GM21381 (cell line): ENCODE data around the gene CNTD1.
"Not testable (repeated sequence)": the region's sequence is repeated elsewhere in the genome, so short reads cannot be mapped to it uniquely, and the experiment has no call there.

Experiments
- ATAC-seq: cut with Tn5 transposase; IDR thresholded peaks from one replicate; pipeline ENCODE4 v1.9.1; 2021; ENCODE audit warnings: mild to moderate bottlenecking, moderate library complexity; ENCODE audit not compliant: unreplicated experiment

Gene CNTD1, protein sequence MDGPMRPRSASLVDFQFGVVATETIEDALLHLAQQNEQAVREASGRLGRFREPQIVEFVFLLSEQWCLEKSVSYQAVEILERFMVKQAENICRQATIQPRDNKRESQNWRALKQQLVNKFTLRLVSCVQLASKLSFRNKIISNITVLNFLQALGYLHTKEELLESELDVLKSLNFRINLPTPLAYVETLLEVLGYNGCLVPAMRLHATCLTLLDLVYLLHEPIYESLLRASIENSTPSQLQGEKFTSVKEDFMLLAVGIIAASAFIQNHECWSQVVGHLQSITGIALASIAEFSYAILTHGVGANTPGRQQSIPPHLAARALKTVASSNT

DNA sequence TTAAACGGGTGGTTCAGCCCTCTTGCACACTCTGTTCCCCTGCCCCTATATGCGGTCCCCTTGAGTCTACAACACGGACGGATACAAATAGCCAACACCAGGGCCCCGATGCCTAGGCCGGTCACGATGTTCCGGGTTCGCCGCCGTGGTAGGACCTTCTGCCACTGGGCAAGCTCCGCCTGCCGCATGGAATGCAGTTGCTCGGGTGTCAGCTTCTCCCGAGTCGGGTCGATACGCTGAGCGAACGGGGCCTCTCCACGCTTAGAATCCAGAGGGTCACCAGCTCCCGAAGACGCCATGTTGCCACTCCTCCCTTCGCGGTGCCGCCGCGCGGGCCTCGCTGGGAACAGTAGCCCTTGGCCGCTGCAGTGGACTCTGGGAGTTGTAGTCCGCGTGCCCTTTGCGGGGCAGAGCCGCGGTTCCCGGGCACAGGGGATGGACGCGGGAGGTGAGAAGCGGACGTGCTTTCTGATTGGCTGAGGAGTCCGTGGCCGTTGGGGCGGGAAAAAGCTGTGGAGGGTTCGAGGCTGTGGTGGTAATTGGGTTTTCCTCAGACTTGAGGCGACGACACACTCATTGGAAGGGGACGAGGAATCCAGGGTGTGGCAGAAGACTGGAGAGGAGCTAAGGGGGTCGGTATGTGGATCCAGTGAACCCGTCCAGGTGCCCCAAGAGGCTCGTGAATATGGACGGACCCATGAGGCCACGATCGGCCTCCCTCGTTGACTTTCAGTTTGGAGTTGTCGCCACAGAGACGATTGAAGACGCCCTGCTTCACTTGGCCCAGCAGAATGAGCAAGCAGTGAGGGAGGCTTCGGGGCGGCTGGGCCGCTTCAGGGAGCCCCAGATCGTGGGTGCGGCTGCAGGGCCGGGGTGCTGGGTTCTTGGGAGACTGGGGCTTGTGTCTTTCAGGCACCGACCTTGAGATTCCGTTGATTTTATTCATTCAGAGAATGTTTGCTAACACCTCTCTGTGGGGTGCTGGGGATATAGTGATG lies at the start of gene CNTD1, which contains the start of gene COA3:
CNTD1 (plus strand) TSS at position 479 of the 998 bp plus-strand sequence; CDS start at position 686, 207 bp downstream.
COA3 (minus strand) TSS at position 322 of the 998 bp plus-strand sequence; CDS start at position 299, 23 bp downstream.
- peak; percentile 88 for ATAC-seq

DNA sequence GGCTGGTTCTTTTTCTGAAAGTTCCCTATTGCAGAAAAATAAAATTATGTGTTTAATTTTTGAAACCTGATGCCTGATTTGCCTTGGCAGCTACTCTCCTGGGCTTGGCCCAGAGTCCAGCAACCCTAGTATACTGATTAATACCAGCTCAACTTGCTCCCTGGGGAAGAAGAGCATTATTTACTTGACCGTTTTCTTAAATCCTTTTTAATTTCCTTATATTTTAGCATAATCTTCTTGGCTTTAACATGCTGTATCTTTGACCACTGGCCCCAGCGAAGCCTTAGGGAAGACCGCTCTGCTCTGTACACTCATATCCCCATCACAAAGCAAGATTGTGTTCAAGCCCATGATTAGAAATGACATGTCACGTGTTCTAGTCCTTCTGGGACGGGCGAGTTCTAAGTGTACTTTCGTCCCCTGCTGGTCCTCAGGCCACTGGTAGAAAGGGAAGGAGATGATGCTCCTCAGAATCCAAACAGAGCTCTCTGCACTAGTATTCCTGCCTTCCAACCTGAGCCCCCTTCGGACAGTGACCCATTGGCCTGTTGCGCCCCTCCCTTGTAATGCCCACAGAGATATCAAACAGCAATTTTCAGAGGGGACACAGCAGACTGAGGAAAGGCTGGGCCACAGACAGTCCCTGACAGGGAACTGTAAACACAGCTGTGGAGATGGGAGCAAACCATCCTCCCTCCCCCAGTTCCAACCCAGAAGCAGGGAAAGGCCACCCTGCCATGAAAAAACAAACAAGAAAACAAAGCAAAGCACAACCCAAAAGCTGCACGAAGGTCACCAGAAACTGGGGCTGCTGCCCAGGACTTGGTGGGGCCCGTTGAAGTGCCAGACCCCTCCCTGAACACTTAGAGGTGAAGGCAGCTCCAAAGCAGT lies 49.5 kb upstream of the CNTD1 start:
- no peak for ATAC-seq

DNA sequence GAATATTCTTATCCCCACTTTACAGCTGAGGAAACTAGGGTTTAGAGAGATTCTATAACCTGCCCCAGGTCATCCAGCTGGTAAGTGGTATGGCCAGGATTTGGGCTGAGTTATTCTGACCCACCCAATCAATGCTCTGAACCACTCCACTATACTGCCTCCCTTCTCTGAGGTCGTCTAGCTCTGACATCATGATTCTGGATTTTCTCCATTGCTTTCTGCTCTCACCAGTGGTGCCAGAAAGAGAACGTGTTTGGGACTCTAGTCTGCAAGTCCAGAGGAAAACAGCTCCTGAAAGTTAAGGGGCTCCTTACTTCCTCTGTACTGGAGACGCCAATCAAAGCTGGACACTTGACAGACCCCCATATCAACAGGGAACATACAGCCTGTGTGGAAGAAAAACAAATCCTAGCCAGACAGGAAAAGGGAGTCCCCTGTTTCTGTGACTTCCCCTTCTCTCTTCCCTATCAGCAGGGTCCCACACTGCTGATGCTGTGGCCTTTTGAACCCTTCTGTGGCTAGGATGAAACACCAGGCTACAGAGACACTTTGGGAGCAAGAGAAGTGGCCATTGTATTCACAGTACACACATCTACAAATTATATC lies 47.8 kb upstream of the CNTD1 start:
- no peak for ATAC-seq

DNA sequence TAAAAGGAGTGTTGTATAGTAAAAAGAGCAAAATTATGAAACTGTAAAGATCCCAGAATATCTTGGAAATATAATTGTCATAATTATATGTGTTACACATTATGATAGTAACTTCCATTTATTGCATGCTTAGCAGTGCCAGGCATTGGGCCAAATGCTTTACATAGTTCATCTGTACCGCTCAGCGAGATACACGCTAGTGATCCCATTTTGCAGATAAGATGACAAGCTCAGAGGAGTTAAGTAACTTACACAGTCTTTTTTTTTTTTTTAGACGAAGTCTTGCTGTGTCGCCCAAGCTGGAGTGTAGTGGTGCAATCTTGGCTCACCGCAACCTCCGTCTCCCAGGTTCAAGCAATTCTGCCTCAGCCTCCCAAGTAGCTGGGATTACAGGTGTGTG lies 47.0 kb upstream of the CNTD1 start:
- ATAC-seq: no peak

DNA sequence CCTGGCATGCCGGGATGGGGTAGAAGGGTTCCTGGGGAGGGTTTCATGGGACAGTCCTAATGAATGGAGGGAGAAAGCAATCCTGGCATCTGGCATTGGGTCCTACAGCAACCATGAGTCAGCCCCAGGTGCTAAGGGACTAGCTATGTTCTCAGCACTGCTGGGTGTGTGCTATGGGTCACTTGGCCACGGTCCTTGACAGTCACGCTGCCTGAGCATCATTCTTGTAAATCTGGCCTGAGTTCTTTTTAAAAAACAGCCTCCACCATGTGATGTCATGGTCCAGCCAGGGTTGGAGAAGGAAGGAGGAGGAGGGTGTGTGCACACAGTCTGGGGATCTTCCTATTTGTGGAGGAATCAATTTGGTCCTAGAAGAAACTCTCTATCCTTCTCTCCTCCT lies 43.9 kb upstream of the CNTD1 start:
- ATAC-seq: no peak

DNA sequence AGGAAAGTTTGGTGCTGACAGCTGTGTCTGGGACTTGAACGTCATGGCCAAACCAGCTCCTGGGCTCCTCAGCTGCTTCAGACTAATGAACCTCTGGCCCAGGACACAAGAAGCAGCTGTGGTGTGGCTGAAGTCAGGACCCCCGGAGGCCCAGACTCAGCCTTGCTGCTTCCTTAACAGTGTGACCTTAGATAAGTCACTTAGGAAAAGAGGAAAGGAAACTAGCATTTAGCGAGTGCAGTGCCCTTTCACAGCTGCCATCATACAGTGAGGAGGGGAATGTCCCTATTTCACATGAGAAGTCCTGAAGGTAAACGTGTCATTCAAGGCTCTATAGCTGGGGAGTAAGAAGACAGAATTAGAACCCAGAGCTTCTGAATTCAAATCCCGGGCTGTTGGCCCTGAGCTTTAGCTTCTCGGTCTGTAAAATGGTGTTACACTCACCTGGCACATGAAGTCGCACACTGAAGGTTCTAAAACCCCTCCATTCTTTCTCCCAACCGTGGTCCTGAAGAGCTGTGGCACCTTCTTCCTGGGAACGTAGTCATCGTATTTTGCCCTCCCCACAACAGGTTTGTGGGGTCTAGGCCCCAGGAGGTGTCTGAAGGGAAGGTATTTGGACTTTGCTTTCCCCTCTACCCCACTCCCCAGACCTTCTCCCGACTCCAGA lies 38.5 kb upstream of the CNTD1 start:
- no peak for ATAC-seq

DNA sequence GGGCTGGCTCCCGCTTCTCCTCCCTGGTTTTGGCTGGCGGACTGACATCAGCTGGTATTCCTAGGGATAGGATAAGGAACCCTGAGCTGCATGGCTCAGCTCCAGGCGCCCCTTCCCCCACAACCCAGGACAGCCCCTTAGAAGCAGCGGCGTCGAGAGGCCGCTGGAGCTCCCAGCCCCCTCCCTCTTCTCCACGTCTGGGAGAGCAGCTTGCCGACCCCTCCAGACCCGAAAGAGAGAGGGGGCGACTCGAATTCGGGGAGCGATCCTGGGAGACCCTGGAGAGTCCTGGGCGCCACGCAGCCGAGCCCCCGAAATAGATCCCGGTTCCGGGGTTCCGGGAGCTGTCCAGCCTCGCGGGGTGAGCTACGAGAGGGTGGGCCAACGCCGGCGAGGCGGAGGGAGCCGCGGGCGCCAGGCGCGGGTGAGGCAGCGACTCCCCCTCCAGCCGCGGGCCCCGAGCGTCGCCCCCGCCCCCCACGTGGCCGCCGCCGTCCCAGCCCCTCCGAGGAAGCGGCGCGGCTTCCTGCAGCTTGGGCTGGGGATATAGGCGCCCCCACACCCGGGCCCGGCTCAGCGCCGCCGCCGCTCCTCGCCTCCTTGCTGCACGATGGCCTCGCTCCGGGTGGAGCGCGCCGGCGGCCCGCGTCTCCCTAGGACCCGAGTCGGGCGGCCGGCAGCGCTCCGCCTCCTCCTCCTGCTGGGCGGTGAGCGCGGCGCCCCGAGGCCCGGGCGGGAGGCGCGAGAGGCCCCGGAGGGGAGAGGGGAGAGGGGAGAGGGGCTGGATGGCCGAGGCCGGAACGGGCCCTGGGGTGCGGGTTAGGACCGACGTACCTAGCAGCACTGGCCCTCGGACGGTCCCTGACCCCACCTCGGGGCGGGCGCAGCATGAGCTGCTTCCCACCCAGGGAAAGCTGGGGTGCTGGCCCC lies 37.7 kb upstream of the CNTD1 start, which contains the start of gene RAMP2:
RAMP2 (plus strand) TSS at position 576 of the 930 bp plus-strand sequence; CDS start at position 611, 35 bp downstream.
- no peak for ATAC-seq

DNA sequence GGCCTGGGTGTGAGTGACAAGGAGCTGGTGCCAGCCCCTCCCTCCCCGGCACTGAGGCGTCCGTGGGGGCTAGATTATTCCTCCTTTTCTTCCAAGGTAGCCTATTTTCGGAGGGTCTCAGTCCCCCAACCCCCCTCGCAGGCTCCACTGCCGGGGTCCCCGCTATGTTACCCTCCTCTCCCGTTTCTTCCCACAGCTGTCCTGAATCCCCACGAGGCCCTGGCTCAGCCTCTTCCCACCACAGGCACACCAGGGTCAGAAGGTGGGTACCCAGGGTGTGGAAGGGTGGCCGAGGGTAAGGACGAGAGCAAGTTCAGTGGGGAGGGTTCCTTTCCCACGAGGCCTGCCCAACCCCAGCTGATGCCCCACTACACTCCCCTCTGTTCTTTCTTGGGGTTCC lies 37.0 kb upstream of the CNTD1 start:
- no peak for ATAC-seq

DNA sequence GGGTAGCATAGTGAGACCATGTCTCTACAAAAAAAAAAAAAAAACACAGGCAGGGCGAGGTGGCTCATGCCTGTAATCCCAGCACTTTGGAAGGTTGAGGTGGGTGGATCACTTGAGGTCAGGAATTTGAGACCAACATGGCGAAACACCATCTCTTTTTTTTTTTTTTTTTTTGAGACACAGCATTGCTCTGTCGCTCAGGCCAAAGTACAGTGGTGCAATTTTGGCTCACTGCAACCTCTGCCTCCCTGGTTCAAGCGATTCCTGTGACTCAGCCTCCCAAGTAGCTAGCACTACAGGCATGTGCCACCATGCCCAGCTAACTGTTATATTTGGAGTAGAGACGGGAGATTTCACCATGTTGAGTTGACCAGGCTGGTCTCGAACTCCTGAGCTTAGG lies 32.5 kb upstream of the CNTD1 start:
- no peak for ATAC-seq

DNA sequence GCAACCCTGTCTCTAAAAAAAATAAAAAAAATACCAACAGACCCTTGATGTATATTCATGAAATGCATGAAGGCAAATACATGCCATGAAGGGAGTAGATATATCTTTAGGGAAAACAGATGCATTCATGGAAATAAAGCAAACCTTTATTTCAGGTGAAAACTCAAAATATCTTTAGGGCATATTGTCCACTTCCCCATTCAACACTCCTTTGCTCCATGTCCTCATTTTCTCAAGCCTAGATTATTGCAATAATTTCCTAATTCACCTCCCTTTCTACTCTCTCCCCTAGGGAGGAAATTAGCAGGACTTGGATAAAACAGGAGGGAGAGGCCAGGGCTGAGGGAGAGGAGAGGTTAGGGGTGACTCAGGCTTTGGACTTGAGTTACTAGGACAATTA lies 31.1 kb upstream of the CNTD1 start:
- no peak for ATAC-seq

DNA sequence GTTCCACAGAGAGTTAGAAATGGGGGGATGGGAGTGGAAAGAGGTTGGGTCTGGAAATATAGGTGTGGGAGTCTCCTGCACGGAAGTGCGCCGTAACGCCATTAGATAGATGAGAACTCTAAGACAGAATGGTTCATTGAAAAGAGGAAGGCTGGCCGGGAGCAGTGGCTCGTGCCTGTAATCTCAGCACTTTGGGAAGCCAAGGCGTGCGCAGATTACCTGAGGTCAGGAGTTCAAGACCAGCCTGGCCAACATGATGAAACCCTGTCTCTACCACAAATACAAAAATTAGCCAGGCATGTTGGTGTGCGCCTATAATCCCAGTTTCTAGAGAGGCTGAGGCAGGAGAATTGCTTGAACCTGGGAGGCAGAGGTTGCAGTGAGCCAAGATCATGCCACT lies 30.7 kb upstream of the CNTD1 start:
- ATAC-seq: not testable (repeated sequence)

DNA sequence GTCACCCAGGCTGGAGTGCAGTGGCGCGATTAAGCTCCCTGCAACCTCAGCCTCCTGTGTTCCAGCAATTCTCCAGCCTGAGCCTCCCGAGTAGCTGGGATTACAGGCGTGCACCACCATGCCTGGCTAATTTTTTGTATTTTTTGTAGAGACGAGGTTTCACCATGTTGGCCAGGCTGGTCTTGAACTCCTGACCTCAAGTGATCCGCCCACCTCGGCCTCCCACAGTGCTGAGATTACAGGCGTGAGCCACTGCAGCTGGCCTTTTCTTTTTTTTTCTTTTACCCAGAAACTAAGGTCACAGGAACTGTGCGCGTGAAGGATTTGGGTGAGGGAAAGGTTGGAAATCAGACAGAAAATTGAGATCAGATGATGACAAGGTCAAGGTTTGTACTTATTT lies 28.7 kb upstream of the CNTD1 start:
- ATAC-seq: not testable (repeated sequence)

DNA sequence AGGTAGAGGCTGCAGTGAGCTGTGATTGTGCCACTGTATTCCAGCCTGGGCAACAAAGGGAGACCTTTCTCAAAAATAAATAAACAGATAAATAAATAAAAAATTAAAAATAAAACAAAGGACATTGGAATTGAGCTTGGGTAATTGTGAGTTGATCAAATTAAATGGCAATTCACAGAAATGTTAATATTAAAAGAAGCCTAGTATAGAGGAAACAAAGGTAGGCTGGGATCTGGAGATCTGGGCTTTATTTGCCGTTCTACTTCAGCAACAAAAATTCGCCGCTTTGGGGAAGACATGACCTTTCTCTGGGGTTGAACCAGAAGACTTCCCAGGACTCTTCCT lies 25.7 kb upstream of the CNTD1 start:
- no peak for ATAC-seq

DNA sequence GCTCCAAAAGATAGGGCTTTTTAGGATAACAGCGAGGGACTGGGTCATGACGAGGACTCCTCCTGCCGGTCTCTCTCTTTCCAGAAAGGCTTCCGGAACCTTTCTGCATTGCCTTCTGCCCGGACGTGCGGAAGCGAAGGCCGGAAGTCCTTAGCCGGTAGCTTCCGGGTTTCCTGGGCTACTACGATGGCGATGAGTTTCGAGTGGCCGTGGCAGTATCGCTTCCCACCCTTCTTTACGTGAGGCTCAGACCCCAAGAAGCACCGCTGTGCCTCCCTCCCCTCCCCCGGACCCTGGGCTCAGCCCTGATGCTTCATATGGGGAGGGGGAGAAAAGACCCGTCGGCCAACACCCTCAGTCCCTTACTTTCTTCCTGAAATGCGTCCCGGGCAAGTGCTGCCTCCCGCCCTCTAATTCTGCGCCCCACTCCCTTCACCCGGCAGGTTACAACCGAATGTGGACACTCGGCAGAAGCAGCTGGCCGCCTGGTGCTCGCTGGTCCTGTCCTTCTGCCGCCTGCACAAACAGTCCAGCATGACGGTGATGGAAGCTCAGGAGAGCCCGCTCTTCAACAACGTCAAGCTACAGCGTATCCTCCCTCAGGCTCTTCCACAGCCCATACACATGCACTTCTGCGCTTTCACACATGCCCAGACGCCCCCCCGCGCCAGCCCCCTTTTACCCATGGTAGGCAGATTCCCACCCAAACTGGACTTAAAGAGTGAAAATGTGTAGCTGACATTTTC lies 25.2 kb upstream of the CNTD1 start, which contains the start of gene VPS25:
VPS25 (plus strand) TSS at position 160 of the 746 bp plus-strand sequence; CDS start at position 187, 27 bp downstream.
- ATAC-seq: peak; percentile 77

DNA sequence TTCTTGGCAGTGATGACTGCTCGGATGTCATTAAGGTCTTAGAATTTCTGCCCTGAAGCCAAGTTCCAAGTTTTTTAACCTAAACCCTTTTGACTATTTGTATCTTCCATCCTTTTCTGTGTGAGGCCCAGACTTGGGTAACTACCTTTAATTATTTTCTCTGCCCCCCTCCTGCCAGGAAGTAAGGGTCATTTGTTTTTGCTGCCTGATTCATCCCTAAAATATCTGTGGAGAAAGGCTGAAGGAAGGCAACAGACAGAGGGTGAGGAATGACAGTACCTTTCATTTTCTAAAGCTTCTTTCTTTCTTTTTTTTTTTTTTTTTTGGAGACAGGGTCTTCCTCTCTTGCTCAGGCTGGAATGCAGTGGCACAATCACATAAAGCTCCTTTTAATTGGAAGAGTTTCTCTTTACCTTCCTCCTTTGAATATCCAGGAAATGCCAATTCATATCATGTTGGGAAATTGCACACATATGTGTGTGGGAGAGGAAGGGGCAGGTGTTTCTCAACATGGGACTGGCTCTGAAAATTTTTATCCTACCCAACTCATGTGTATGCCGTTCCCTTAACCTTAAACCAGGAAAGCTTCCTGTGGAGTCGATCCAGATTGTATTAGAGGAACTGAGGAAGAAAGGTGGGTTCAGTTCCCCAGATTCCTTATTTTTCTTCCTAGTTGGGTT lies 24.5 kb upstream of the CNTD1 start:
- ATAC-seq: no peak

DNA sequence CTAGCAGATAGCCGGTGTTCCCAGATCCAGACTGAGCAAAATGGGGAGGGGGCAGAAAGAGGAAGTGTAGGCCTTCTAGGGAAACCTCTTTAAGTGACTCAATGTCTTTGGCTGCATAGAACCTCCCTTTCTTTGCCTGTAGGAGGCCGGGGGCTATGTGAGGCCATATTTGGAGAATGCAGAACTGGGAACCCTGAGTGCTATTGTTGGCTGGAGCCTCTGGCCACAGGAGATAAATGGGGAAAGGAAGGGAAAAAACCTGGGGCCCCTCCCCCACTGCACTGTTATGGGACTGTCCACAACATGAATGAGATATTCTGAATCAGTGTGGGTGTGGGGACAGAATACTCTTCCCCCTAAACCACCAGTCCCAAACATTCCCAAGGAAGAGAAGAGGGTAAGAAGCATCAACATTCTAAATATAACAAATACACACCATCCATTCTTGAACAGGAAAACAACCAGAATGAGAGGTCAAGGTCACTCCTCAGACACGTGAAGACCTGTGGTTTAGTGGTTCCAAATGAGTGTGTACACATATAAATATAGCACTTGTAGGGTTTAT lies 23.0 kb upstream of the CNTD1 start:
- no peak for ATAC-seq

DNA sequence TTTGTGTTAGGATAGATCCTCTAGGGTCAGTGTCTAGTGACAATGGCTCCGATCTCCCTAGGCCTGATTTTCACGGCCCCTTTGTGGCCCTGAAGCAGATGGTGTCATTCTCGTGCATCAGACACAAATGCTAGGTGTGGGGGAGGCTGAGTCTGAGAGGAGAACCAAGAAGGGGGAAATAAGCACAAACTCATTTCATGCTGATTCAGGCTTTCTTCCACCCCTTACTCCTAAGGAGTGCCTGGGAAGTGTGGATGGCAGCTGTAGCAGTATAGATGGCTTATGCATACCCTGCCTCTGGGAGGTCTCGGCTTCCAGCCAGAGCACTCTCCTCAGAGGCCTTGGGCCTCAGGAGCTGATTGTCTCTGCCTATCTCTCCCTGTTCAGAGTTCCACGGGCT lies 20.1 kb upstream of the CNTD1 start:
- ATAC-seq: no peak
